ENCODE data around the gene KDM8. TPM values are rescaled to one million over a fixed set of nuclear protein-coding genes. Genes with fewer than 3 reads are reported as not detected.

Gene KDM8
- total RNA-seq, 1 experiment from 2014 or later, result 15.5 TPM

DNA sequence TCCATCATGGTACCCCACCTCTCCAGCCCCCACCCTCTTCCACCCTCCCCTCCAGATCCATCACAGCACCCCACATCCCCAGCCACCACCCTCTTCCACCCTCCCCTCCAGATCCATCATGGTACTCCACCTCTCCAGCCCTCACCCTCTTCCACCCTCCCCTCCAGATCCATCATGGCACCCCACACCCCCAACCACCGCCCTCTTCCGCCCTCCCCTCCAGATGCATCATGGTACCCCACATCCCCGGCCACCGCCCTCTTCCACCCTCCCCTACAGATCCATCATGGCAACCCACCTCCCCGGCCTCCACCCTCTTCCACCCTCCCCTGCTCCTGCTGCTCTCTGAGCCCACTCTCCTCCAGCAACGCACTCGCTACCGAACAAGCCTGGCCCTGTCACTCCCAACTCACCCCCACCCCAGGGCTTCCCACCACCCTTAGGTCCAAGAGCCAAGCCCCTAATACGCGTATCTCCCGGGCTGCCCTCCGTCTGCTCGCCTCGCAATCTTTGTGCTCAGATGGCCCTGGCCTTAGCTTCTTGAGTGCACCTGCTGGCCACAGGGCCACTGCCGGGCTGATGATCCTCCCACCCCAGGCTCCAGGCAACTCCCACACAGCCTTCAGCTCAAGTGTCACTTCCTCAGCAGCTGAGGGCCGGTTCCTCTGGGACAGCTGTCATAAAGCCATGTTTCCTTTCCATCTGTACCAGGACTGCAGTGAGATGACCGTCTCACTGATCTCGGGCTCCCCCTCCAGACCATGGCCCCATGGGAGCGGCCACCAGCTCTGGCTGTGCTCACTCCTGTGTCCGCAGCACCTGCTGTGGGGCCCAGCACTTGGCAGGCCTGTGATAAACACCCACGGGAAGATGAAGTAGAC lies 25.5 kb downstream of the KDM8 start:
- Histone ChIP-seq H3K23ac (ENCODE audit: insufficient read length, low read depth, low read length) (no peak overlapping the region), H2BK15ac (ENCODE audit: low read depth, low read length) (no peak overlapping the region), H3K27me3 (ENCODE audit: insufficient read depth, low read length) (no peaks in the 10 kb centered on the region), H3K9ac (ENCODE audit: extremely low read depth, insufficient read length, low read length) (no peak overlapping the region), H4K5ac (ENCODE audit: insufficient read length, low read depth, low read length) (no peak overlapping the region), H3K79me1 (ENCODE audit: insufficient read depth, low read depth, low read length, poor library complexity, severe bottlenecking) (no peaks in the 10 kb centered on the region), H3K23me2 (ENCODE audit: insufficient read length, low read depth, low read length, poor library complexity, severe bottlenecking) (no peaks in the 10 kb centered on the region), H2BK5ac (ENCODE audit: insufficient read length, low read length) (no peak overlapping the region), H2AK5ac (ENCODE audit: insufficient read length, low read length) (no peak overlapping the region), H4K91ac (ENCODE audit: insufficient read length, low read depth, low read length) (no peak overlapping the region), H2AFZ (ENCODE audit: low read length) (no peak overlapping the region), H4K8ac (replicated peaks; ENCODE audit: insufficient read length, low read depth, low read length) (no peak overlapping the region), H3K56ac (ENCODE audit: insufficient read length, low read depth, low read length) (no peak overlapping the region), H3K4me1 (ENCODE audit: insufficient read depth, low read length) (no peaks in the 10 kb centered on the region), H4K20me1 (ENCODE audit: control insufficient read depth, insufficient read depth, insufficient read length) (no peaks in the 10 kb centered on the region), H3K4ac (ENCODE audit: low read depth, low read length) (no peak overlapping the region), H3K4me2 (ENCODE audit: insufficient read depth, insufficient read length, low read length) (no peak overlapping the region), H2BK120ac (ENCODE audit: low read depth, low read length, poor library complexity, severe bottlenecking) (no peak overlapping the region), H3T11ph (ENCODE audit: low read length) (no peak overlapping the region), H3K9me3 (ENCODE audit: control insufficient read depth, low read depth, low read length) (no peaks in the 10 kb centered on the region), H3K79me2 (ENCODE audit: insufficient read depth, low read length) (no peaks in the 10 kb centered on the region), H3K14ac (ENCODE audit: insufficient read depth, low read length) (no peak overlapping the region), H2BK12ac (ENCODE audit: insufficient read length, low read depth, low read length) (no peak overlapping the region), H3K18ac (ENCODE audit: insufficient read length, low read depth, low read length) (no peak overlapping the region), H2BK20ac (ENCODE audit: low read depth, low read length, poor library complexity, severe bottlenecking) (no peak overlapping the region), H3K27ac (ENCODE audit: insufficient read length, low read depth, low read length) (no peak overlapping the region)
- H3K27ac Mint-ChIP-seq, result peak overlapping the region in 1 of 3 experiments; percentile 90; a peak in 2 of 7 replicates
- TF ChIP-seq, protein P1, sequence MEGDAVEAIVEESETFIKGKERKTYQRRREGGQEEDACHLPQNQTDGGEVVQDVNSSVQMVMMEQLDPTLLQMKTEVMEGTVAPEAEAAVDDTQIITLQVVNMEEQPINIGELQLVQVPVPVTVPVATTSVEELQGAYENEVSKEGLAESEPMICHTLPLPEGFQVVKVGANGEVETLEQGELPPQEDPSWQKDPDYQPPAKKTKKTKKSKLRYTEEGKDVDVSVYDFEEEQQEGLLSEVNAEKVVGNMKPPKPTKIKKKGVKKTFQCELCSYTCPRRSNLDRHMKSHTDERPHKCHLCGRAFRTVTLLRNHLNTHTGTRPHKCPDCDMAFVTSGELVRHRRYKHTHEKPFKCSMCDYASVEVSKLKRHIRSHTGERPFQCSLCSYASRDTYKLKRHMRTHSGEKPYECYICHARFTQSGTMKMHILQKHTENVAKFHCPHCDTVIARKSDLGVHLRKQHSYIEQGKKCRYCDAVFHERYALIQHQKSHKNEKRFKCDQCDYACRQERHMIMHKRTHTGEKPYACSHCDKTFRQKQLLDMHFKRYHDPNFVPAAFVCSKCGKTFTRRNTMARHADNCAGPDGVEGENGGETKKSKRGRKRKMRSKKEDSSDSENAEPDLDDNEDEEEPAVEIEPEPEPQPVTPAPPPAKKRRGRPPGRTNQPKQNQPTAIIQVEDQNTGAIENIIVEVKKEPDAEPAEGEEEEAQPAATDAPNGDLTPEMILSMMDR (conservative IDR thresholded peaks at IDR 0.05), result no peak
- H3K36me3 Mint-ChIP-seq (ENCODE audit: insufficient read depth in 1 of 3, low read depth in 3 of 3), result 0 out of 7 replicates have a peak, but pooled peaks cover 0 to 2% (median 0%) of the 10 kb centered on the region in 3 experiments
- no peak overlapping the region; a peak in 1 of 5 replicates for H3K4me3 Mint-ChIP-seq
- no peaks in the 10 kb centered on the region for H3K27me3 Mint-ChIP-seq (ENCODE audit: low read depth)
- no peak for DNase-seq
- peaks cover 2 to 3% of the 10 kb centered on the region in 2 experiments; a peak in 2 of 4 replicates for H3K4me1 Mint-ChIP-seq
- no CpG with 5 or more reads among the region's 21 CpGs for WGBS (ENCODE audit: extremely low coverage, insufficient read length, low lambda C conversion rate)
- H3K9me3 Mint-ChIP-seq, result no peaks in the 10 kb centered on the region
